Activated T-cell treated with anti-CD3 and anti-CD28 coated beads, Interleukin-2, amount 50 U/mL, for 1 hour (primary cell): ENCODE measurements around the gene KRT33B.
"Not testable (repeated sequence)": the region's sequence is repeated elsewhere in the genome, so short reads cannot be mapped to it uniquely, and the experiment has no call there.

ENCODE experiments used
- DNase-seq: peaks from one replicate; pipeline ENCODE4 v3.0.0-alpha.2; 2020

KRT33B gene

DNA sequence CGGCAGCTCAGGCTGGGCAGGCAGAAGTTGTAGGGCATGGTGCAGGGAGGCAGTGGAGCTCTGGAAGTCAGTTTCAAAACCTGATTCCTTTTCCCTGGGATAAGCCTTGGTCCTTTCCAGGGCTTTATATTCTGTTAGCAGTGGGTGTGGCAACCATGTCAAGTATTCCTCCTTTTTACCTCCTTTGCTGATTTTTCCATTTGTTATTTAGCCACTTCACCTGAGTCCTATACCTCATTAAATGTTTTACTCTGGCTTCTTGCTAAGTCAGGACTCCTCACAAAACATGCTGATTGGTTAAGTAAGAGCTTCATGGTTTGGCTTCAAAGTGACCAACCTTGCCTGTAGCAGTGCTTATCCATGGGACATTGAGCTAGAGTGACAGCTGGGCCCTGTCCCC, at the start of gene KRT33B:
KRT33B (minus strand) TSS at position 101 of the 400 bp plus-strand sequence; CDS start at position 38, 63 bp downstream.
- DNase-seq, result no peak

GRCh38 chr17:41418116-41418860, 48.7 kb upstream of the KRT33B start:
- DNase-seq, result no peak

DNA sequence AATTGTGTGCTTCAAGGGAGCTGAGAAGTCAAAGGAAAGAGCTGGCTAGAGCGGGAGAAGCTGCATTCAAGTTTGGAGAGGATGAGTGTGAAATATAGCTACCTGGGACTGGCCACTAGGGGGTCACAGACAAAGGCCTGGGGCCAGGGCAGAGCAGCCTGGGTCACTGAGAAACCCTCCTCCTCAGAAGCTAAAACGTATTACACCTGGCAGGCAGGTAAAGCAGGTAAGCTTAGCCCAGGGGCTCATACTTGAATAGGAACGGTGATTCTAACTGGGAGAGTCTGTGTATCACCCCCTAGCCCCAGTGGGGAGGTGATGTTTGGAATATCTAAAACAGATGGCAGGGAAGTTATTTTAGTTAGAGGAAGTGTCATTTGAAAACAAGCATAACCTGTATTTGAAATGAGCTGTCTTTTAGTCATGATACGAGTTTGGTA, 48.0 kb upstream of the KRT33B start:
- DNase-seq, result no peak

- DNase-seq, result no peak
These were observed 47.5 kb upstream of the KRT33B start for GRCh38 chr17:41417127-41417526.

- DNase-seq, result no peak
These were observed 46.9 kb upstream of the KRT33B start for GRCh38 chr17:41416479-41416878.

DNA sequence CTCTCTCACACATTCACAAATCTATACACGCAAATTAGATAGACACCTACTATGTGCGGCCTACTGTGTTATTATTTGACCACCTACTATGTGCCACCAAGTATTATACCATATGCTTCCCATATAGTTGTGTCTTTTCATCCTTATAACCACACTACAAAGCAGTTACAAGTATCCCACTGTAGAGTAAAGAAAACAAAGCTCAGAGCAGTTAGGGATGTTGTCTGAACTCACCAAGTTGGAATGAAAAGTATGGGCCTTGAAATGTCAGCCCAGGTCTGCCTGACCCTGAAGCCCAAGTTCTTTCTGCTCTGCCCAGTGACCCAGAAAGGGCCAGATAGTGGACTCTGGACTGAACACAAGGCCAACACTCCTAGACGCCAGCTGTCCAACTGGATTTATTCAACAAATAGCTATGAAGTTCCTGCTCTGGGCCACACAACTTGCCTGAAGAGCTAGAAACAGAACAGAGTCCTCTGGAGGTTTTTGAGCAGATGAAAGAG, 46.3 kb upstream of the KRT33B start:
- no peak for DNase-seq

DNA sequence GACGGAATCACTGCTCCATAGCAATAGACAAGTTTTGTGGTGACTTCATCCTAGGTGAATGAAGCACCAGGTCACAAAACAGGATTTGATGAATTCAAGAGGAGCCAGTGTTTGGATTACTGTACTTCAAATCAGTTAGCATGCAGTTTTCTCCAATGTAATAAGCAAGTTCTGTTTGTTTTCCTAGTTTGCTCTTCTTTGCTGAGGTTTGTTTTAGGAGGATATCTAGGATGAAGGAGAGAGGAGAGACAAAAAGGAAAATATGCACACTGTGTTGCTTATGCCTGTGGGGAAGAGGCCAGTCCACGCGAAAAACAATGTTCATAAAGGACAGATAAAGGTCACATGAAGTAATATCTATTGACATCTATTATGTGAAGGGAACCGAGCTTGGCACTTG, 45.8 kb upstream of the KRT33B start:
- no peak for DNase-seq

GRCh38 chr17:41413982-41414381, 44.4 kb upstream of the KRT33B start:
- no peak for DNase-seq

GRCh38 chr17:41413353-41413957, 43.8 kb upstream of the KRT33B start:
- no peak for DNase-seq

- DNase-seq, result no peak
These were observed 41.6 kb upstream of the KRT33B start for GRCh38 chr17:41411072-41411840.

- no peak for DNase-seq
These were observed 37.6 kb upstream of the KRT33B start for GRCh38 chr17:41407226-41407625.

- no peak for DNase-seq
These were observed 36.6 kb upstream of the KRT33B start for GRCh38 chr17:41406205-41406604.

DNA sequence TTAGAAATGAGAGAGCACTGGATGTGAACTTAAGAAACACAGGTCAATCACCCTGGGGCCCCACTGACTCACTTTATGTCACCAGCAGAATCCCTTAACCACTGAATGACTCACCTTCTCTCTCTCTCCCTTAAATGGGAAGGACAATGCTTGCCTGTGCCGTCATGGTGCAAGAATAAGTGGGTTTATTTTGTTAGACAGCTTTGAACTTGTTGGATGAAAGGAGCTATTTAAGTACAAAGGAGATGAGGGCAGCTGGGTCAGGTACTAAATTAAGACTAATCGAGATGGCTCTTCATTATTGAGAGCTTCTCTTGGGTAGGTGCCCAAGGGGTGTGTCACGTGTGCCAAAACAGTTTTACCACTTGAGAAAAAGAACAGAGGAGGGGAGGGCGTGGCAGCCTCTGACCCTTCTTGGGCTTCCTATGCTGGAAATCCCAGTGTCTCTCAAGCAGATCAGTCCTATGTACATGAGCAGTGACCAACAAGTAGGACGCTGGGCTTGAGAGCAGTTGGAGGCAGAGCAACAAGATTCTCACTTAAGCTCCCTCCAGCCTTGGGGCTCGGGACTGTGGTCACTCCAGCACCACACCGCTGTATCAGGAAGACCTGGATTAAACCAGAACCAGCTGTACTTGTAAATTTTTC, 34.5 kb upstream of the KRT33B start:
- DNase-seq, result no peak

DNA sequence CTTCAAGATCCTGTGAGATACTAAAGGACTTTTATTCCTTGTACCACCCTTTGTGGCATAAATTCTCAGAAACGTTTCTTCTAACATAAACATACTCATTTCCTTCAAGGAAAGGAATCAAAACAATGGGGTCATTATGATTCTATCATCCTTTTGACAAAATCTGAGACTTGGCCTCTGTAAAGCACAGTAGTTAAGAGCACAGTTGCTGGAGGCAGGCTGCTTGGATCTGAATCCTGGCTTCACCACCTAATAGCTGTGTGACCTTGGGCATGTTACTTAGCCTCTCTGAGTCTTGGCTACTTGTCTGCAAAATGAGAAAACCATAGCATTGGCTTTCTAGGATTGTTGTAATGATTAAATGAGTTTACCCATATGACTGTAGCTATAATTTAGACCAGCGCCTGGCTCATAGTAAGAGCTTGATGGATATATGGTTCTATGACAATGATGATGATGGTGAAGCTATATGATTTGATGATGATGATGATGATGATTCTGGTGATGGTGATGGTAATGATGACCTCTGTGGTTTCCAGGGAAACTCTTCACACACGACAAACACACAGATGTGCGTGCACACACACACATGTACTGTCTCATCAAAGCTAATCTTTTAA, 33.9 kb upstream of the KRT33B start:
- no peak for DNase-seq

GRCh38 chr17:41402161-41402560, 32.5 kb upstream of the KRT33B start:
- DNase-seq, result no peak

DNA sequence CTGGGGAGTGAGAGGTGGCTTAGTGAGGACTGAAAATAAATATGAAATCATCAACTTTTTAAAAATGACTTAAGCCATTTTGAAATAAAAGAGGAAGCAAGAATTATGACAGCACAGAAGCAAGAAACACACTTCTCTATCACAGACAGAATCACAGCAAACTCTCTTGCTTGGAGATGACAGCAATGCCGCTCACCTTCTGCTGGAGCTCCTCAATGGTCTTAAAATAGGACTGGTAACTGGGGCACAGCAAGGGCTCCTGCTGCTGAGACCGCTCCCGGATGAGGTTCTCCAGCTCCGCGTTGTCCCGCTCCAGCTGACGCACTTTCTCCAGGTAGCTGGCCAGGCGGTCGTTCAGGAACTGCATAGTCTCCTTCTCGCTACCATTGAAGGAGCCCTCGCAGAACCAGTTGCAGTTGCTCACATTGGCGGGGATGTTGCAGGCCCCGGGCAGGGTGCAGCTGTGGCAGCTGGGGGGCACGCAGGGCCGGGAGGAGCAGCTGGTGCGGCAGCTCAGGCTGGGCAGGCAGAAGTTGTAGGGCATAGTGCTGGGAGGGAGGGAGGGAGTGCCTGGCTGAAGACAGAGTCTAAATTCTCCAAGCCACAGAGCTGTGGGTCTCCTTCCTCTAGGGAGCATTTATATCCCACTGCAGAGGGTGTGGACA, 27.5 kb upstream of the KRT33B start, which contains the start of gene KRT31:
KRT31 (minus strand) TSS at position 613 of the 665 bp plus-strand sequence; CDS start at position 544, 69 bp downstream.
- no peak for DNase-seq

GRCh38 chr17:41396340-41396739, 26.7 kb upstream of the KRT33B start:
- no peak for DNase-seq

GRCh38 chr17:41395611-41396010, 26.0 kb upstream of the KRT33B start:
- DNase-seq, result no peak

- not testable (repeated sequence) for DNase-seq
These were observed 25.4 kb upstream of the KRT33B start for GRCh38 chr17:41395044-41395443.

DNA sequence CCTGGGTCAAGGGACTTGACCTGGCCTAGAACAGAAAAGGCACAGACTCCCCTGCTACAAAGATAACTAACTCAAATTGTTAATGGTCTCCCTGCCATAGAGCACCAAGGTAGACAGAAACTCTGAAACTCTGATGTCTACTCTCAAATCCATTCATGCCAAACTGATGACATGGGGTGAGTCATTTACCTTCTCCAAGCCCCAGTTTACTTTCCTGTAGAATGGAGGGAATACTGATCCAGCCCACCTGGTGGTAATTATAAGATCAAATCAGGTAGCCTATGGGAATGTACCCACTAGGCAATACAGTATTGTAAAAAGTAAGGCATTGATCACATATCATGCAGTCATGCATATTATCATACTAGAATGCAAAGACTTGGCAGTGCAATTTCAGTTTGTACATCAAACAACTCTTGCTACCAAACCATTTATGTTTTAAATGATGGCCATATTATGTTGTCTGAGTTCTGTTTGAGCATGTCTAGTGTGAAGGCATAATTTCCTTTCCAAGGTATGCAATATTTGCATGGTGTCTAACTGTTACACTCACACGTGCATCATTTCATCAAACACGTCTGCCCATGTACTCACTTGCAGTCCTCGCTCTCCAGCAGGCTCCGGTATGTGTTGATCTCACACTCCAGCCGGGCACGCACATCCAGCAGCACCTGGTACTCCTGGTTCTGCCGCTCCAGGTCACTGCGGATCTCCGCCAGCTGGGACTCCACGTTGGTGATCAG, 24.8 kb upstream of the KRT33B start:
- no peak for DNase-seq

DNA sequence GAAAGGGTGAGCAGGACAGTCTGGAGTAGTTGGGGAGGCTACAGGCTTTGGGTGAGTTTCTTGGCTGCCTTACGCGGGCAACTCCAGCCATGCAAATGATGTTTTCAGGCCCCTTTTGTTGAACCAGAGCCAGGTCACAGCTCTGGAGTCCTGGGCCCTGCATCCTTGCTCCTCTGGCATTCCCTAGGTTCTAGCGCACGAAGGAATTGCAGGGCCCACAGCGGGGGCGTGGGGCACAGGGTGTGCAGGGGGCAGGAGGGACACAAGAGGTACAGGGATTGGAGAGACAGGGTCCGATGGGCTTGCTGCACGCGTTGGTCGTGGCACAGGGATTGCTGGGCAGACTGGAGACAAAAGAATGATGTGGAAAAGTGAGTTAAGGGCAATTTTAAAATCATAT, 24.2 kb upstream of the KRT33B start:
- no peak for DNase-seq
